ENCODE results near the gene HES2. TPM values are rescaled to one million over a fixed set of nuclear protein-coding genes. Genes with fewer than 3 reads are reported as not detected.

The HES2 gene
- total RNA-seq, 1 experiment from 2014 or later: 1.2 TPM

GRCh38 chr1:6380037-6380436, 39.7 kb downstream of the HES2 start:
- Histone ChIP-seq H3T11ph (ENCODE audit: low read length) (no peak overlapping the region), H3K9ac (ENCODE audit: extremely low read depth, insufficient read length, low read length) (no peak overlapping the region), H3K23me2 (ENCODE audit: insufficient read length, low read depth, low read length, poor library complexity, severe bottlenecking) (no peaks in the 10 kb centered on the region), H4K5ac (ENCODE audit: insufficient read length, low read depth, low read length) (no peak overlapping the region), H2BK15ac (ENCODE audit: low read depth, low read length) (no peak overlapping the region), H2BK20ac (ENCODE audit: low read depth, low read length, poor library complexity, severe bottlenecking) (no peak overlapping the region), H3K18ac (ENCODE audit: insufficient read length, low read depth, low read length) (no peak overlapping the region), H2BK5ac (ENCODE audit: insufficient read length, low read length) (no peak overlapping the region), H3K4ac (ENCODE audit: low read depth, low read length) (no peak overlapping the region), H4K91ac (ENCODE audit: insufficient read length, low read depth, low read length) (no peak overlapping the region), H3K27ac (ENCODE audit: insufficient read length, low read depth, low read length) (no peak overlapping the region), H3K9me3 (ENCODE audit: control insufficient read depth, low read depth, low read length) (no peaks in the 10 kb centered on the region), H3K4me1 (ENCODE audit: insufficient read depth, low read length) (no peaks in the 10 kb centered on the region), H4K8ac (replicated peaks; ENCODE audit: insufficient read length, low read depth, low read length) (no peak overlapping the region), H4K20me1 (ENCODE audit: control insufficient read depth, insufficient read depth, insufficient read length) (no peaks in the 10 kb centered on the region), H2AK5ac (ENCODE audit: insufficient read length, low read length) (no peak overlapping the region), H3K27me3 (ENCODE audit: insufficient read depth, low read length) (no peaks in the 10 kb centered on the region), H3K56ac (ENCODE audit: insufficient read length, low read depth, low read length) (no peak overlapping the region), H2BK12ac (ENCODE audit: insufficient read length, low read depth, low read length) (no peak overlapping the region), H3K79me1 (ENCODE audit: insufficient read depth, low read depth, low read length, poor library complexity, severe bottlenecking) (no peaks in the 10 kb centered on the region), H3K14ac (ENCODE audit: insufficient read depth, low read length) (no peak overlapping the region), H3K4me2 (ENCODE audit: insufficient read depth, insufficient read length, low read length) (no peak overlapping the region), H2AFZ (ENCODE audit: low read length) (no peak overlapping the region), H2BK120ac (ENCODE audit: low read depth, low read length, poor library complexity, severe bottlenecking) (no peak overlapping the region), H3K79me2 (ENCODE audit: insufficient read depth, low read length) (peaks cover 24% of the 10 kb centered on the region; the same call in 1 of the 2 replicates), H3K23ac (ENCODE audit: insufficient read length, low read depth, low read length) (no peak overlapping the region)
- Mint-ChIP-seq H3K36me3 (ENCODE audit: insufficient read depth in 1 of 3, low read depth in 3 of 3) (peaks cover 4 to 16% (median 8%) of the 10 kb centered on the region in 3 experiments), H3K27me3 (ENCODE audit: low read depth) (no peaks in the 10 kb centered on the region), H3K4me3 (no peak overlapping the region), H3K9me3 (peaks cover 10 to 13% of the 10 kb centered on the region in 2 experiments; a peak in 4 of 5 replicates), H3K4me1 (peaks cover 12 to 13% of the 10 kb centered on the region in 2 experiments), H3K27ac (no peak overlapping the region)
- TF ChIP-seq, protein P1, sequence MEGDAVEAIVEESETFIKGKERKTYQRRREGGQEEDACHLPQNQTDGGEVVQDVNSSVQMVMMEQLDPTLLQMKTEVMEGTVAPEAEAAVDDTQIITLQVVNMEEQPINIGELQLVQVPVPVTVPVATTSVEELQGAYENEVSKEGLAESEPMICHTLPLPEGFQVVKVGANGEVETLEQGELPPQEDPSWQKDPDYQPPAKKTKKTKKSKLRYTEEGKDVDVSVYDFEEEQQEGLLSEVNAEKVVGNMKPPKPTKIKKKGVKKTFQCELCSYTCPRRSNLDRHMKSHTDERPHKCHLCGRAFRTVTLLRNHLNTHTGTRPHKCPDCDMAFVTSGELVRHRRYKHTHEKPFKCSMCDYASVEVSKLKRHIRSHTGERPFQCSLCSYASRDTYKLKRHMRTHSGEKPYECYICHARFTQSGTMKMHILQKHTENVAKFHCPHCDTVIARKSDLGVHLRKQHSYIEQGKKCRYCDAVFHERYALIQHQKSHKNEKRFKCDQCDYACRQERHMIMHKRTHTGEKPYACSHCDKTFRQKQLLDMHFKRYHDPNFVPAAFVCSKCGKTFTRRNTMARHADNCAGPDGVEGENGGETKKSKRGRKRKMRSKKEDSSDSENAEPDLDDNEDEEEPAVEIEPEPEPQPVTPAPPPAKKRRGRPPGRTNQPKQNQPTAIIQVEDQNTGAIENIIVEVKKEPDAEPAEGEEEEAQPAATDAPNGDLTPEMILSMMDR (conservative IDR thresholded peaks at IDR 0.05): no peak
- no CpG with 5 or more reads among the region's 7 CpGs for WGBS (ENCODE audit: extremely low coverage, insufficient read length, low lambda C conversion rate)
- no peak for DNase-seq
